Measurements from ENCODE around the gene AJAP1.

Gene AJAP1

GRCh38 chr1:4684864-4685522, 30.6 kb downstream of the AJAP1 start:
- TF ChIP-seq ZFX (IDR thresholded peaks at IDR 0.05): no peak
- TF ChIP-seq CTCF (conservative IDR thresholded peaks at IDR 0.05): no peak
- no peak overlapping the region for H3K27ac ChIP-seq

GRCh38 chr1:4685523-4685865, 31.1 kb downstream of the AJAP1 start:
- no peak overlapping the region for H3K27ac ChIP-seq
- no peak for TF ChIP-seq ZFX (IDR thresholded peaks at IDR 0.05)
- TF ChIP-seq CTCF (conservative IDR thresholded peaks at IDR 0.05): no peak

GRCh38 chr1:4687943-4688342, 33.5 kb downstream of the AJAP1 start:
- TF ChIP-seq CTCF (conservative IDR thresholded peaks at IDR 0.05) (no peak), ZFX (IDR thresholded peaks at IDR 0.05) (no peak)
- H3K27ac ChIP-seq: no peak overlapping the region

- H3K27ac ChIP-seq: no peak overlapping the region
- TF ChIP-seq CTCF (conservative IDR thresholded peaks at IDR 0.05) (no peak), ZFX (IDR thresholded peaks at IDR 0.05) (no peak)
Measured at GRCh38 chr1:4689271-4689935, 35.0 kb downstream of the AJAP1 start.

GRCh38 chr1:4689941-4690635, 35.7 kb downstream of the AJAP1 start:
- TF ChIP-seq CTCF (conservative IDR thresholded peaks at IDR 0.05) (no peak), ZFX (IDR thresholded peaks at IDR 0.05) (no peak)
- no peak overlapping the region for H3K27ac ChIP-seq

GRCh38 chr1:4690951-4691675, 36.7 kb downstream of the AJAP1 start:
- H3K27ac ChIP-seq: no peak overlapping the region
- no peak for TF ChIP-seq CTCF (conservative IDR thresholded peaks at IDR 0.05)
- TF ChIP-seq ZFX (IDR thresholded peaks at IDR 0.05): no peak
